Endothelial cell of umbilical vein (primary cell): ENCODE data around the gene SLC25A22.

Experiments used
- EZH2 ChIP-seq: IDR thresholded peaks from 2 replicates; pipeline ENCODE4 v1.6.1; 2012; ENCODE audit warnings: borderline replicate concordance, low read depth, mild to moderate bottlenecking, moderate library complexity, low read length, inconsistent platforms; ENCODE audit not compliant: severe bottlenecking
- FOS ChIP-seq: IDR thresholded peaks from 2 replicates; pipeline ENCODE4 v1.6.1; 2011; ENCODE audit warnings: mild to moderate bottlenecking, low read length, moderate library complexity, borderline replicate concordance; ENCODE audit not compliant: insufficient read depth
- POLR2A ChIP-seq: IDR thresholded peaks from 2 replicates; pipeline ENCODE4 v1.6.1; 2012; ENCODE audit warnings: low read depth, mild to moderate bottlenecking, control low read depth, low read length
- POLR2AphosphoS5 ChIP-seq: IDR thresholded peaks from 2 replicates; pipeline ENCODE4 v1.6.1; 2012; ENCODE audit warnings: low read depth, mild to moderate bottlenecking, control low read depth, low read length, moderate library complexity; ENCODE audit not compliant: insufficient read depth
- TF ChIP-seq, protein P1 (sequence below), 2 donors: IDR thresholded peaks; 1 replicate in 1 of 2; 2 replicates in 1 of 2; pipeline ENCODE4 v1.5.1; 2011; ENCODE audit warnings: low read length in 2 of 2, mild to moderate bottlenecking in 2 of 2, moderate library complexity in 2 of 2, control low read depth in 1 of 2, inconsistent platforms in 1 of 2, low read depth in 1 of 2; ENCODE audit not compliant: insufficient read depth in 1 of 2; ENCODE audit errors: extremely low read depth in 1 of 2

DNA sequence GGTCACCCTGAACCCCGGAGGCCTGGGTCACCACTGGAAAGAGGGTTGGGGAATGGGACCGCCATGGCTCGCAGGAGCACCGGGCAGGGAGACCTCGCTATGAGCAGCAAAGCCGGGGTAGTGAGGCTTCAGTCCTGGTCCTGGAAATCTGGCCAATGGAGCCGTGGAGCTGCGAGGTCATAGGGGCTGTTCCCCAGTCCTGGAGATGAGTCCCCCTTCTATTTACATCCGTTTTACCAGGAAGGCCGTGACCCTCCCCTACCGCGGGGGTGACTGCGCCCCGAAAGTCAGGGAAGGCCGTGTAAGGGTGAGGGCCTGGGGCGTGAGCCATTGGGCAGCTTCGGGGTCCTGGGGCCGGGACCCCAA lies 6.5 kb upstream of the SLC25A22 start:
- TF ChIP-seq FOS, result no peak
- TF ChIP-seq, protein P1, sequence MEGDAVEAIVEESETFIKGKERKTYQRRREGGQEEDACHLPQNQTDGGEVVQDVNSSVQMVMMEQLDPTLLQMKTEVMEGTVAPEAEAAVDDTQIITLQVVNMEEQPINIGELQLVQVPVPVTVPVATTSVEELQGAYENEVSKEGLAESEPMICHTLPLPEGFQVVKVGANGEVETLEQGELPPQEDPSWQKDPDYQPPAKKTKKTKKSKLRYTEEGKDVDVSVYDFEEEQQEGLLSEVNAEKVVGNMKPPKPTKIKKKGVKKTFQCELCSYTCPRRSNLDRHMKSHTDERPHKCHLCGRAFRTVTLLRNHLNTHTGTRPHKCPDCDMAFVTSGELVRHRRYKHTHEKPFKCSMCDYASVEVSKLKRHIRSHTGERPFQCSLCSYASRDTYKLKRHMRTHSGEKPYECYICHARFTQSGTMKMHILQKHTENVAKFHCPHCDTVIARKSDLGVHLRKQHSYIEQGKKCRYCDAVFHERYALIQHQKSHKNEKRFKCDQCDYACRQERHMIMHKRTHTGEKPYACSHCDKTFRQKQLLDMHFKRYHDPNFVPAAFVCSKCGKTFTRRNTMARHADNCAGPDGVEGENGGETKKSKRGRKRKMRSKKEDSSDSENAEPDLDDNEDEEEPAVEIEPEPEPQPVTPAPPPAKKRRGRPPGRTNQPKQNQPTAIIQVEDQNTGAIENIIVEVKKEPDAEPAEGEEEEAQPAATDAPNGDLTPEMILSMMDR (IDR thresholded peaks at IDR 0.05; ENCODE audit: extremely low read depth in 1 of 2, insufficient read depth in 1 of 2, low read depth in 1 of 2, low read length in 2 of 2), result no peak
- no peak for TF ChIP-seq EZH2
- TF ChIP-seq POLR2AphosphoS5, result no peak
- TF ChIP-seq POLR2A, result no peak
